Left ventricle myocardium inferior (tissue), 1 donor: ENCODE results near the gene CLMN. TPM values are rescaled to one million over a fixed set of nuclear protein-coding genes. Genes with fewer than 3 reads are reported as not detected.

Experiments used
- DNase-seq: peaks from one replicate; pipeline ENCODE4 v3.0.0-alpha.2; 2020
- H3K27ac ChIP-seq: fragments of 200-600 bp; replicated peaks from 2 replicates; pipeline ENCODE4 v1.8.0; 2021
- H3K27me3 ChIP-seq: fragments of 200-600 bp; 2 replicates; pipeline ENCODE4 v1.8.0; 2021; ENCODE audit warnings: low read depth
- H3K36me3 ChIP-seq: fragments of 200-600 bp; 2 replicates; pipeline ENCODE4 v1.8.0; 2021
- H3K4me1 ChIP-seq: fragments of 200-600 bp; 2 replicates; pipeline ENCODE4 v1.8.0; 2021
- H3K4me3 ChIP-seq: fragments of 200-600 bp; 2 replicates; pipeline ENCODE4 v1.8.0; 2021; ENCODE audit warnings: mild to moderate bottlenecking, moderate library complexity
- H3K9me3 ChIP-seq: fragments of 200-600 bp; replicated peaks from 2 replicates; pipeline ENCODE4 v1.8.0; 2021
- CTCF ChIP-seq: fragments of 200-600 bp; IDR thresholded peaks from 2 replicates; pipeline ENCODE4 v1.8.0; 2021; ENCODE audit warnings: antibody characterized with exemption, mild to moderate bottlenecking, borderline replicate concordance
- intact Hi-C: fragments of 100-400 bp; cut with micrococcal nuclease; formaldehyde crosslinking; loops from one replicate; pipeline ENCODE4 v1.11.0; 2022
- total RNA-seq: library from RNA; stranded (reverse); fragmentation: NEBNext Ultra II Directional; extraction: Animal tissue kit (Norgen Biotek cat#: 25700); gene quantifications from one replicate; pipeline ENCODE4 v1.2.1, GENCODE V29; 2021
- donor health status: DM: no; HTN: yes; CAD: no; lungs with severe emphysema.

Gene CLMN
- total RNA-seq, 1 donor from 2014 or later = 3.7 TPM

GRCh38 chr14:95273001-95273978, 46.4 kb downstream of the CLMN start:
- Histone ChIP-seq H3K36me3 (no peaks in the 10 kb centered on the region), H3K4me3 (no peak overlapping the region), H3K9me3 (no peaks in the 10 kb centered on the region), H3K4me1 (no peaks in the 10 kb centered on the region), H3K27ac (no peak overlapping the region), H3K27me3 (no peaks in the 10 kb centered on the region)
- DNase-seq = no peak
- TF ChIP-seq CTCF = no peak
- intact Hi-C loops = no loop called here

- Histone ChIP-seq H3K4me3 (no peak overlapping the region), H3K36me3 (no peaks in the 10 kb centered on the region), H3K27me3 (no peaks in the 10 kb centered on the region), H3K9me3 (peaks cover 4% of the 10 kb centered on the region), H3K27ac (no peak overlapping the region), H3K4me1 (no peaks in the 10 kb centered on the region)
- no peak for TF ChIP-seq CTCF
- no peak for DNase-seq
- intact Hi-C loops = no loop called here
These were observed 47.7 kb downstream of the CLMN start for GRCh38 chr14:95272057-95272456.

- H3K4me3 ChIP-seq = no peak overlapping the region
- no peak for DNase-seq
- H3K9me3 ChIP-seq = peaks cover 14% of the 10 kb centered on the region
- H3K36me3 ChIP-seq = no peaks in the 10 kb centered on the region
- no peak overlapping the region for H3K27ac ChIP-seq
- peaks cover 10% of the 10 kb centered on the region for H3K4me1 ChIP-seq
- intact Hi-C loops = no loop called here
- no peaks in the 10 kb centered on the region for H3K27me3 ChIP-seq
- no peak for TF ChIP-seq CTCF
These were observed 49.5 kb downstream of the CLMN start for GRCh38 chr14:95270203-95270602.

- H3K4me3 ChIP-seq = no peak overlapping the region
- H3K27ac ChIP-seq = no peak overlapping the region
- peaks cover 17% of the 10 kb centered on the region for H3K4me1 ChIP-seq
- H3K36me3 ChIP-seq = no peaks in the 10 kb centered on the region
- no peaks in the 10 kb centered on the region for H3K27me3 ChIP-seq
- peaks cover 14% of the 10 kb centered on the region for H3K9me3 ChIP-seq
- no peak for TF ChIP-seq CTCF
- intact Hi-C loops = no loop called here
- DNase-seq = no peak
These were observed 50.2 kb downstream of the CLMN start for GRCh38 chr14:95269493-95269892.

- H3K27ac ChIP-seq = no peak overlapping the region
- DNase-seq = no peak
- intact Hi-C loops = no loop called here
These were observed 51.4 kb downstream of the CLMN start for GRCh38 chr14:95268350-95268749.

More at GRCh38 chr14:95268350-95268749, 51.4 kb downstream of the CLMN start:
- TF ChIP-seq CTCF = no peak
- no peak overlapping the region for H3K4me3 ChIP-seq
- peaks cover 14% of the 10 kb centered on the region for H3K9me3 ChIP-seq
- H3K36me3 ChIP-seq = no peaks in the 10 kb centered on the region
- no peaks in the 10 kb centered on the region for H3K27me3 ChIP-seq
- peaks cover 18% of the 10 kb centered on the region for H3K4me1 ChIP-seq
